HEK293 (cell line): ENCODE data around the gene PCSK2.

Experiments
- CTCF ChIA-PET: fragments of 350-600 bp; formaldehyde crosslinking; extraction: SDS; loops from one replicate; lab custom pipeline; 2021; ENCODE audit warnings: antibody characterized with exemption; lab: Yijun Ruan, JAX
- POLR2A ChIA-PET: fragments of 300-600 bp; formaldehyde crosslinking; extraction: SDS; loops from one replicate; lab custom pipeline; 2020; ENCODE audit warnings: antibody characterized with exemption, inconsistent platforms; lab: Yijun Ruan, JAX
- H3K27ac ChIP-seq: fragments of 200-500 bp; sonication (Bioruptor generic); 2 replicates; pipeline ENCODE4 v1.5.1; 2014; ENCODE audit warnings: low read depth, low read length, control low read depth, inconsistent platforms; ENCODE audit errors: extremely low read depth
- H3K36me3 ChIP-seq, 2 experiments: fragments of 200-500 bp in 1 of 2; sonication (Bioruptor generic) in 1 of 2; 1 replicate in 1 of 2; 2 replicates in 1 of 2; pipeline ENCODE4 v1.5.1; 2014 to 2017; ENCODE audit warnings: inconsistent platforms in 2 of 2, low read length in 2 of 2; ENCODE audit not compliant: control insufficient read depth in 2 of 2, insufficient read depth in 1 of 2
- H3K4me1 ChIP-seq: fragments of 200-500 bp; sonication (Bioruptor generic); 2 replicates; pipeline ENCODE4 v1.5.1; 2014; ENCODE audit warnings: mild to moderate bottlenecking, low read length, inconsistent platforms; ENCODE audit not compliant: control insufficient read depth, insufficient read depth
- H3K4me3 ChIP-seq: 2 replicates; pipeline ENCODE4 v1.5.1; 2011; ENCODE audit warnings: low read depth, mild to moderate bottlenecking, control low read depth, low read length, moderate library complexity
- H3K9me3 ChIP-seq: fragments of 200-500 bp; sonication (Bioruptor generic); 2 replicates; pipeline ENCODE4 v1.5.1; 2014; ENCODE audit warnings: low read depth, low read length, inconsistent platforms; ENCODE audit not compliant: control insufficient read depth, insufficient read depth
- MYNN ChIP-seq: fragments of 450-650 bp; formaldehyde crosslinking; IDR thresholded peaks from 2 replicates; pipeline ENCODE4 v1.5.1; 2016; ENCODE audit warnings: missing biosample characterization, missing genetic modification characterization, borderline replicate concordance
- SCRT1 ChIP-seq: fragments of 450-650 bp; formaldehyde crosslinking; IDR thresholded peaks from 2 replicates; pipeline ENCODE4 v1.5.1; 2016; ENCODE audit warnings: missing biosample characterization, missing genetic modification characterization, borderline replicate concordance
- SCRT2 ChIP-seq: fragments of 450-650 bp; formaldehyde crosslinking; IDR thresholded peaks from 2 replicates; pipeline ENCODE4 v1.5.1; 2016; ENCODE audit warnings: missing biosample characterization, missing genetic modification characterization
- SP7 ChIP-seq: fragments of 450-650 bp; formaldehyde crosslinking; IDR thresholded peaks from 2 replicates; pipeline ENCODE4 v1.5.1; 2016; ENCODE audit warnings: missing biosample characterization, missing genetic modification characterization
- ZFHX2 ChIP-seq: fragments of 450-650 bp; formaldehyde crosslinking; conservative IDR thresholded peaks from 2 replicates; pipeline ENCODE4 v1.5.1; 2016; ENCODE audit warnings: missing biosample characterization, missing genetic modification characterization
- ZNF10 ChIP-seq: fragments of 450-650 bp; formaldehyde crosslinking; IDR thresholded peaks from 2 replicates; pipeline ENCODE4 v1.5.1; 2017; ENCODE audit warnings: missing biosample characterization, missing genetic modification characterization
- ZNF121 ChIP-seq: fragments of 450-650 bp; formaldehyde crosslinking; IDR thresholded peaks from 2 replicates; pipeline ENCODE4 v1.5.1; 2016; ENCODE audit warnings: missing biosample characterization, missing genetic modification characterization
- ZNF138 ChIP-seq: fragments of 450-650 bp; formaldehyde crosslinking; IDR thresholded peaks from 2 replicates; pipeline ENCODE4 v1.5.1; 2016; ENCODE audit warnings: missing biosample characterization, missing genetic modification characterization, borderline replicate concordance
- ZNF274 ChIP-seq, 2 experiments: fragments of 200-500 bp in 1 of 2; fragments of 450-650 bp in 1 of 2; sonication (Bioruptor generic) in 1 of 2; formaldehyde crosslinking in 1 of 2; IDR thresholded peaks; 2 replicates each; pipeline versions ENCODE4 v1.5.1 to v1.6.1; 2014 to 2016; ENCODE audit warnings: borderline replicate concordance in 1 of 2, inconsistent platforms in 1 of 2, low read length in 1 of 2, missing biosample characterization in 1 of 2, missing genetic modification characterization in 1 of 2
- ZNF292 ChIP-seq: fragments of 450-650 bp; formaldehyde crosslinking; IDR thresholded peaks from 2 replicates; pipeline ENCODE4 v1.5.1; 2016; ENCODE audit warnings: low read depth, missing biosample characterization, missing genetic modification characterization, borderline replicate concordance
- ZNF311 ChIP-seq: fragments of 450-650 bp; formaldehyde crosslinking; IDR thresholded peaks from 2 replicates; pipeline ENCODE4 v1.5.1; 2017; ENCODE audit warnings: missing biosample characterization, missing genetic modification characterization, borderline replicate concordance
- ZNF335 ChIP-seq: fragments of 450-650 bp; formaldehyde crosslinking; conservative IDR thresholded peaks from 2 replicates; pipeline ENCODE4 v1.5.1; 2016; ENCODE audit warnings: missing biosample characterization, missing genetic modification characterization
- ZNF366 ChIP-seq: fragments of 450-650 bp; formaldehyde crosslinking; conservative IDR thresholded peaks from 2 replicates; pipeline ENCODE4 v1.5.1; 2016; ENCODE audit warnings: missing biosample characterization, missing genetic modification characterization
- ZNF501 ChIP-seq: fragments of 450-650 bp; formaldehyde crosslinking; IDR thresholded peaks from 2 replicates; pipeline ENCODE4 v1.5.1; 2016; ENCODE audit warnings: missing biosample characterization, missing genetic modification characterization
- ZNF561 ChIP-seq: fragments of 450-650 bp; IDR thresholded peaks from 2 replicates; pipeline ENCODE4 v1.5.1; 2018; ENCODE audit warnings: missing biosample characterization, missing genetic modification characterization, borderline replicate concordance
- ZNF629 ChIP-seq: fragments of 450-650 bp; formaldehyde crosslinking; IDR thresholded peaks from 2 replicates; pipeline ENCODE4 v1.5.1; 2017; ENCODE audit warnings: missing biosample characterization, missing genetic modification characterization
- ZNF768 ChIP-seq: fragments of 450-650 bp; formaldehyde crosslinking; IDR thresholded peaks from 2 replicates; pipeline ENCODE4 v1.5.1; 2018; ENCODE audit warnings: missing biosample characterization, mild to moderate bottlenecking, missing genetic modification characterization
- ZNF776 ChIP-seq: fragments of 450-650 bp; formaldehyde crosslinking; IDR thresholded peaks from 2 replicates; pipeline ENCODE4 v1.5.0; 2017; ENCODE audit warnings: missing biosample characterization, missing genetic modification characterization, borderline replicate concordance
- ZSCAN30 ChIP-seq: fragments of 450-650 bp; IDR thresholded peaks from 2 replicates; pipeline ENCODE4 v1.5.1; 2018; ENCODE audit warnings: missing biosample characterization, mild to moderate bottlenecking, missing genetic modification characterization, moderate library complexity
- TF ChIP-seq, protein P1 (sequence below): fragments of 450-650 bp; formaldehyde crosslinking; IDR thresholded peaks from 2 replicates; pipeline ENCODE4 v1.5.1; 2016; ENCODE audit warnings: missing biosample characterization, missing genetic modification characterization
- TF ChIP-seq, protein P2 (sequence below): IDR thresholded peaks from 2 replicates; pipeline ENCODE4 v1.6.1; 2011; ENCODE audit warnings: mild to moderate bottlenecking, low read depth, low read length, borderline replicate concordance

Gene PCSK2

DNA sequence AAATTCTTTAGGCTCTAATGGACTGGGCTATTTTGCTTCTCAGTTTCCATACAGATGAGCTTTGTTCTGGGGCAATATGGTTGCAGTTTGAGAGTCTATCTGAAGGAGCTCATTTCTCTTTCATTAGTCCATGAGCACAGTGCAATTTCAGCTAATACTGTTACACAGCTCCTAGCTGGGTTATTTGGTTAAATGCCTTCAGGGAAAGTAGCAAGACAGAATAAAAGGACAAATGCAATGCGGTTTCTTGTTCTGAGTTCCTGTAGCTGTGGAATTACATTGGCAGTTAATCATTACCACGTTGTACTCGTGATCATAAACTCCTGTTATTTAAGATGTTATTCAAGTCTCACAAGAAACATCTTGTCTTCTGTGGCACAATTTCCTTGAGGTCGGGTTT is 176.6 kb downstream of the PCSK2 start (continued):
- TF ChIP-seq ZNF335 (tag by site-specific recombination) (no peak), ZNF121 (tag by site-specific recombination) (no peak), MYNN (tag by site-specific recombination) (no peak), ZNF138 (tag by site-specific recombination) (no peak), ZNF501 (tag by site-specific recombination) (no peak), ZNF561 (no peak), ZFHX2 (tag by site-specific recombination) (no peak)
- TF ChIP-seq, protein P1, sequence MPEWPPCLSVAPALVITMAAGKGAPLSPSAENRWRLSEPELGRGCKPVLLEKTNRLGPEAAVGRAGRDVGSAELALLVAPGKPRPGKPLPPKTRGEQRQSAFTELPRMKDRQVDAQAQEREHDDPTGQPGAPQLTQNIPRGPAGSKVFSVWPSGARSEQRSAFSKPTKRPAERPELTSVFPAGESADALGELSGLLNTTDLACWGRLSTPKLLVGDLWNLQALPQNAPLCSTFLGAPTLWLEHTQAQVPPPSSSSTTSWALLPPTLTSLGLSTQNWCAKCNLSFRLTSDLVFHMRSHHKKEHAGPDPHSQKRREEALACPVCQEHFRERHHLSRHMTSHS (tag by site-specific recombination): no peak

- H3K9me3 ChIP-seq: no peaks in the 10 kb centered on the region
- no peak for TF ChIP-seq ZNF292 (tag by site-specific recombination)
- no peak for TF ChIP-seq ZNF768
- TF ChIP-seq ZNF776: no peak
- TF ChIP-seq ZNF311 (tag by site-specific recombination): no peak
- no peak for TF ChIP-seq ZNF629 (tag by site-specific recombination)
- TF ChIP-seq ZNF10 (tag by site-specific recombination): no peak
- H3K27ac ChIP-seq: no peak overlapping the region
- no peaks in the 10 kb centered on the region for H3K4me1 ChIP-seq
- POLR2A ChIA-PET: no interaction called here
- no peaks in the 10 kb centered on the region for H3K36me3 ChIP-seq
- CTCF ChIA-PET: interaction anchor here (0.6 kb wide), 1 partner anchor 24 kb away, joined by 3 read pairs; no protein-coding TSS in a partner anchor
- H3K4me3 ChIP-seq: no peak overlapping the region
These were observed 179.3 kb downstream of the PCSK2 start for GRCh38 chr20:17406051-17406590.

DNA sequence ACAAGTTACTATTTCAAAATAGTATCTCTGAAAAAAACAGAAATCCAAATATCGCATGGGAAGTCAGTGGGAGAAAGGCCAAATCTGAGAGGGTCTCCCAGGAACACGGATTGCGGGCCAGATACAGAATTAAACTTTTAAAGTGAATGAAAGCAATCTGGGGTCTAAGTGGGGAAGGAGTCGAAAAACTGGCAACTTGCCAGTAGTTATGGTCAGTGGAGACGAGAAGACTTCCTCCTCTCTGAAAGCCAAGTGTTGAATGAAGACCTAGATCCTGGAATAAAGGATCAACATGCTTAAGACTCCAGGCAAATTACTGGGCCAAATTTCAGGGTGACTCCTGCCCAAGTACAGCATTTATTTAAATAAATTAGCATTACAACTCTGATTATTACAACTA is 180.7 kb downstream of the PCSK2 start:
- ChIA-PET POLR2A (no interaction called here), CTCF (no interaction called here)
- TF ChIP-seq ZSCAN30 (tag by site-specific recombination) (no peak), ZNF366 (tag by site-specific recombination) (no peak), SCRT2 (tag by site-specific recombination) (no peak), ZNF274 (IDR thresholded peaks at IDR 0.05; ENCODE audit: low read length) (no peak), ZNF274 (tag by site-specific recombination; IDR thresholded peaks at IDR 0.05; ENCODE audit: borderline replicate concordance) (no peak), SCRT1 (tag by site-specific recombination) (no peak)
- TF ChIP-seq, protein P2, sequence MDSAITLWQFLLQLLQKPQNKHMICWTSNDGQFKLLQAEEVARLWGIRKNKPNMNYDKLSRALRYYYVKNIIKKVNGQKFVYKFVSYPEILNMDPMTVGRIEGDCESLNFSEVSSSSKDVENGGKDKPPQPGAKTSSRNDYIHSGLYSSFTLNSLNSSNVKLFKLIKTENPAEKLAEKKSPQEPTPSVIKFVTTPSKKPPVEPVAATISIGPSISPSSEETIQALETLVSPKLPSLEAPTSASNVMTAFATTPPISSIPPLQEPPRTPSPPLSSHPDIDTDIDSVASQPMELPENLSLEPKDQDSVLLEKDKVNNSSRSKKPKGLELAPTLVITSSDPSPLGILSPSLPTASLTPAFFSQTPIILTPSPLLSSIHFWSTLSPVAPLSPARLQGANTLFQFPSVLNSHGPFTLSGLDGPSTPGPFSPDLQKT: no peak
- no peak overlapping the region for H3K27ac ChIP-seq
- no peaks in the 10 kb centered on the region for H3K36me3 ChIP-seq
- no peaks in the 10 kb centered on the region for H3K4me1 ChIP-seq
- H3K4me3 ChIP-seq: no peak overlapping the region
- H3K9me3 ChIP-seq: no peaks in the 10 kb centered on the region

- Histone ChIP-seq H3K4me3 (no peak overlapping the region), H3K36me3 (no peaks in the 10 kb centered on the region), H3K27ac (no peak overlapping the region), H3K9me3 (no peaks in the 10 kb centered on the region), H3K4me1 (no peaks in the 10 kb centered on the region)
- TF ChIP-seq SP7 (tag by site-specific recombination) (peak; percentile 36; the same call in 1 of the 2 replicates), ZSCAN30 (tag by site-specific recombination) (no peak), ZNF366 (tag by site-specific recombination) (0 out of 2 replicates have a peak, but pooled peaks have one; percentile 15)
- ChIA-PET POLR2A (no interaction called here), CTCF (no interaction called here)
These were observed 190.4 kb downstream of the PCSK2 start for GRCh38 chr20:17417225-17417624.
